SH-SY5Y (cell line): ENCODE data around the gene CPN1.

Source experiments
- GATA2 ChIP-seq: IDR thresholded peaks from 2 replicates; pipeline ENCODE4 v1.6.1; 2011; ENCODE audit warnings: mild to moderate bottlenecking, low read depth, low read length
- GATA3 ChIP-seq: IDR thresholded peaks from 2 replicates; pipeline ENCODE4 v1.6.1; 2011; ENCODE audit warnings: low read depth, mild to moderate bottlenecking, low read length, moderate library complexity

- TF ChIP-seq GATA2: no peak
- TF ChIP-seq GATA3: no peak
These were observed 43.1 kb downstream of the CPN1 start for GRCh38 chr10:100038561-100039071.
